Measurements from ENCODE around the gene HSPA1B.

Gene HSPA1B

GRCh38 chr6:31878222-31878621 lies 50.7 kb downstream of the HSPA1B start:
- H3K4me1 Mint-ChIP-seq = peaks cover 2% of the 10 kb centered on the region
- peaks cover 25% of the 10 kb centered on the region for H3K27me3 Mint-ChIP-seq
- H3K36me3 Mint-ChIP-seq = peaks cover 28% of the 10 kb centered on the region
- H3K9me3 Mint-ChIP-seq = no peaks in the 10 kb centered on the region
- no peak overlapping the region for H3K4me3 Mint-ChIP-seq
- CTCF ChIA-PET = interaction anchor here (1.2 kb wide), 1 partner anchor 108 kb away, joined by 4 read pairs; no protein-coding TSS in a partner anchor
- H3K27ac Mint-ChIP-seq = peak overlapping the region; percentile 33
- DNase-seq = no peak

GRCh38 chr6:31878726-31879125 lies 51.2 kb downstream of the HSPA1B start, which contains the start of gene SLC44A4:
TSS of gene SLC44A4 (minus strand) at chr6:31878997. CDS start at chr6:31878980, 17 bp downstream.
- Mint-ChIP-seq H3K9me3 (no peaks in the 10 kb centered on the region), H3K27ac (peak within 1 kb of the TSS; percentile 33), H3K36me3 (peaks cover 28% of the 10 kb centered on the region), H3K27me3 (peaks cover 22% of the 10 kb centered on the region), H3K4me3 (no peak within 1 kb of the TSS), H3K4me1 (peaks cover 2% of the 10 kb centered on the region)
- CTCF ChIA-PET = interaction anchor here (1.2 kb wide), 1 partner anchor 109 kb away, joined by 4 read pairs; no protein-coding TSS in a partner anchor
- no peak for DNase-seq

- peaks cover 28% of the 10 kb centered on the region for H3K36me3 Mint-ChIP-seq
- H3K27me3 Mint-ChIP-seq = peaks cover 21% of the 10 kb centered on the region
- H3K9me3 Mint-ChIP-seq = no peaks in the 10 kb centered on the region
- no peak overlapping the region for H3K27ac Mint-ChIP-seq
- CTCF ChIA-PET = no interaction called here
- H3K4me3 Mint-ChIP-seq = no peak overlapping the region
- H3K4me1 Mint-ChIP-seq = peaks cover 2% of the 10 kb centered on the region
- DNase-seq = no peak
These were observed 51.6 kb downstream of the HSPA1B start for GRCh38 chr6:31879143-31879542.

All from activated naive CD4-positive, alpha-beta T cell treated with anti-CD3 and anti-CD28 coated beads, Interleukin-2, amount 10 ng/mL, durations not matched to agents 7 days and 5 days (primary cell).